NB4 (cell line): ENCODE data around the gene RBMS3.

Experiments
- CTCF ChIP-seq: IDR thresholded peaks from one replicate; pipeline ENCODE4 v1.5.1; 2012; ENCODE audit warnings: low read depth, low read length
- MAX ChIP-seq: IDR thresholded peaks from 2 replicates; pipeline ENCODE4 v1.6.1; 2011; ENCODE audit warnings: low read depth, low read length
- MYC ChIP-seq: IDR thresholded peaks from 2 replicates; pipeline ENCODE4 v1.6.1; 2011; ENCODE audit warnings: low read depth, low read length
- POLR2A ChIP-seq: IDR thresholded peaks from 2 replicates; pipeline ENCODE4 v1.6.1; 2011; ENCODE audit warnings: mild to moderate bottlenecking; ENCODE audit not compliant: insufficient read length; ENCODE audit errors: extremely low read depth

DNA sequence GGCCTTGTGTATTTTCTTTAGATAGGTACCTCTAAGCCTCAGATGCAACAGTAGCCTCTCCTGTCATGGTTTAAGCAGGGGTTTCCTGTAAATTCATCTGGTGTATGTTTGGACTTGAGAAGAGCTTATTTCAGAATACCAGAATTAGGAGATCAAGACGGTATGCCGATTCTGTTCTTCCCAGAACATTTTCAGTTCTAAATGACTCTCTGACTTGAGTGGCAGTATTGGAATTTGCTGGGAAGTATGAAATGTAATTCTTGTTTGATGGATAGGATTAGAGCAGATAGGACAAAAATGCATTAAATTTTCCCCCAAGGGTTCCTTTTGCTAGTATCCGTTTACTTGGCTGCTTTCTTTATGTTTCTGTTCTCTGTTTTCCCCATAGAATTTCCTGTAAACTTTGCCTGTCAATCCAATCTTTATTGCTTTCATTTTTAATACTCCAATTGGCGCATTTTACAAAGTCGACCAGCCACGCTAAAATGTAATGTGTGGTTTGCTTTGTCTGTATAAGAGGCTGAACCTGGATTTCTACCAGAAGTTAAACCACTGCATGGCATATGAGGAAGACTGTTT, 612.2 kb downstream of the RBMS3 start:
- no peak for TF ChIP-seq CTCF
- TF ChIP-seq POLR2A: no peak
- no peak for TF ChIP-seq MYC
- TF ChIP-seq MAX: no peak
